HepG2 (cell line): Measurements from ENCODE around the gene PHKG2. TPM values are rescaled to one million over a fixed set of nuclear protein-coding genes. Genes with fewer than 3 reads are reported as not detected.
A peak's percentile ranks its signal among the peaks of the same experiment; 100 is the strongest.

ENCODE experiments used
- AKAP8 ChIP-seq: sonication (generic); formaldehyde crosslinking; IDR thresholded peaks from 2 replicates; pipeline ENCODE4 v1.5.1; 2020; ENCODE audit warnings: mild to moderate bottlenecking, missing genetic modification reagents
- MAF1 ChIP-seq: sonication (generic); formaldehyde crosslinking; IDR thresholded peaks from 2 replicates; pipeline ENCODE4 v1.5.0; 2020; ENCODE audit warnings: missing genetic modification reagents, borderline replicate concordance
- POLR2A ChIP-seq, 2 experiments: IDR thresholded peaks; 2 replicates each; pipeline ENCODE4 v1.6.1; 2011; ENCODE audit warnings: low read depth in 2 of 2, low read length in 2 of 2, mild to moderate bottlenecking in 1 of 2, moderate library complexity in 1 of 2; ENCODE audit not compliant: insufficient read depth in 1 of 2
- SAP130 ChIP-seq: IDR thresholded peaks from 2 replicates; pipeline ENCODE4 v1.6.1; 2016; ENCODE audit warnings: low read depth
- SOX13 ChIP-seq, 3 experiments: fragments of 450-650 bp in 1 of 3; sonication (generic) in 1 of 3; formaldehyde crosslinking in 1 of 3; IDR thresholded peaks in 2 of 3; conservative IDR thresholded peaks in 1 of 3; 2 replicates each; pipeline versions ENCODE4 v1.5.0 to v1.6.1; 2016 to 2020; ENCODE audit warnings: antibody characterized with exemption in 1 of 3, mild to moderate bottlenecking in 1 of 3, missing compliant biosample characterization in 1 of 3, missing genetic modification reagents in 1 of 3, moderate library complexity in 1 of 3
- YEATS4 ChIP-seq: sonication (generic); formaldehyde crosslinking; IDR thresholded peaks from 2 replicates; pipeline ENCODE4 v1.4.0; 2020; ENCODE audit warnings: missing genetic modification reagents, borderline replicate concordance
- ZBTB7B ChIP-seq: sonication (generic); formaldehyde crosslinking; IDR thresholded peaks from 2 replicates; pipeline ENCODE4 v1.4.0; 2020; ENCODE audit warnings: missing genetic modification reagents
- ZNF598 ChIP-seq: sonication (generic); formaldehyde crosslinking; IDR thresholded peaks from 2 replicates; pipeline ENCODE4 v1.5.1; 2020; ENCODE audit warnings: mild to moderate bottlenecking, missing genetic modification reagents, borderline replicate concordance
- ZNF614 ChIP-seq: IDR thresholded peaks from 2 replicates; pipeline ENCODE4 v1.6.1; 2018; ENCODE audit warnings: missing biosample characterization, missing genetic modification reagents, inconsistent platforms, borderline replicate concordance
- ZNF619 ChIP-seq: sonication (generic); formaldehyde crosslinking; IDR thresholded peaks from 2 replicates; pipeline ENCODE4 v1.4.0; 2020; ENCODE audit warnings: mild to moderate bottlenecking, missing genetic modification reagents
- ZNF629 ChIP-seq: sonication (generic); formaldehyde crosslinking; conservative IDR thresholded peaks from 2 replicates; pipeline ENCODE4 v1.5.0; 2020; ENCODE audit warnings: missing genetic modification reagents
- ZNF672 ChIP-seq: sonication (generic); formaldehyde crosslinking; IDR thresholded peaks from 2 replicates; pipeline ENCODE4 v1.8.1; 2022; ENCODE audit warnings: missing genetic modification reagents
- ZNF674 ChIP-seq: sonication (generic); formaldehyde crosslinking; IDR thresholded peaks from 2 replicates; pipeline ENCODE4 v1.5.0; 2020; ENCODE audit warnings: low read depth, mild to moderate bottlenecking, missing genetic modification reagents
- polyA plus RNA-seq, 8 experiments: library from polyadenylated mRNA; depleted of rRNA in 3 of 8; stranded (reverse) in 7 of 8; unstranded in 1 of 8; fragments of >200 nt; fragmentation: Illumina TruSeq in 4 of 8; extraction: Trizol in 4 of 8; gene quantifications; 2 replicates each; pipeline versions ENCODE4 v1.2.1 to v1.2.3, GENCODE V29; 2011 to 2016; ENCODE audit warnings: low read depth in 4 of 8, missing spikeins in 1 of 8, mixed read lengths in 1 of 8; ENCODE audit not compliant: insufficient read depth in 1 of 8
- total RNA-seq, 5 experiments: library from RNA; depleted of rRNA; stranded (reverse); fragments of >200 nt; fragmentation: Illumina TruSeq; extraction: Trizol; gene quantifications; 2 replicates each; pipeline ENCODE4 v1.2.3, GENCODE V29; 2016; ENCODE audit warnings: low read depth in 1 of 5
- TF ChIP-seq, protein P1 (sequence below): sonication (generic); formaldehyde crosslinking; IDR thresholded peaks from 2 replicates; pipeline ENCODE4 v1.5.0; 2020; ENCODE audit warnings: missing genetic modification reagents
- TF ChIP-seq, protein P2 (sequence below): sonication (generic); formaldehyde crosslinking; IDR thresholded peaks from 2 replicates; pipeline ENCODE4 v1.5.0; 2020; ENCODE audit warnings: missing genetic modification reagents
- TF ChIP-seq, protein P3 (sequence below): sonication (generic); formaldehyde crosslinking; IDR thresholded peaks from 2 replicates; pipeline ENCODE4 v1.8.0; 2023; ENCODE audit warnings: mild to moderate bottlenecking, missing genetic modification reagents
- TF ChIP-seq, protein P4 (sequence below): sonication (generic); formaldehyde crosslinking; conservative IDR thresholded peaks from 2 replicates; pipeline ENCODE4 v1.8.1; 2023; ENCODE audit warnings: missing genetic modification reagents
- TF ChIP-seq, protein P5 (sequence below): sonication (generic); formaldehyde crosslinking; IDR thresholded peaks from 2 replicates; pipeline ENCODE4 v1.5.1; 2020; ENCODE audit warnings: missing genetic modification reagents, mild to moderate bottlenecking, borderline replicate concordance

Gene PHKG2
- total and polyA plus RNA-seq, 2 of the 13 experiments (the other 11 are each of a cell fraction or from before 2014, with no cell fraction given): 37.4 to 42.1 TPM

DNA sequence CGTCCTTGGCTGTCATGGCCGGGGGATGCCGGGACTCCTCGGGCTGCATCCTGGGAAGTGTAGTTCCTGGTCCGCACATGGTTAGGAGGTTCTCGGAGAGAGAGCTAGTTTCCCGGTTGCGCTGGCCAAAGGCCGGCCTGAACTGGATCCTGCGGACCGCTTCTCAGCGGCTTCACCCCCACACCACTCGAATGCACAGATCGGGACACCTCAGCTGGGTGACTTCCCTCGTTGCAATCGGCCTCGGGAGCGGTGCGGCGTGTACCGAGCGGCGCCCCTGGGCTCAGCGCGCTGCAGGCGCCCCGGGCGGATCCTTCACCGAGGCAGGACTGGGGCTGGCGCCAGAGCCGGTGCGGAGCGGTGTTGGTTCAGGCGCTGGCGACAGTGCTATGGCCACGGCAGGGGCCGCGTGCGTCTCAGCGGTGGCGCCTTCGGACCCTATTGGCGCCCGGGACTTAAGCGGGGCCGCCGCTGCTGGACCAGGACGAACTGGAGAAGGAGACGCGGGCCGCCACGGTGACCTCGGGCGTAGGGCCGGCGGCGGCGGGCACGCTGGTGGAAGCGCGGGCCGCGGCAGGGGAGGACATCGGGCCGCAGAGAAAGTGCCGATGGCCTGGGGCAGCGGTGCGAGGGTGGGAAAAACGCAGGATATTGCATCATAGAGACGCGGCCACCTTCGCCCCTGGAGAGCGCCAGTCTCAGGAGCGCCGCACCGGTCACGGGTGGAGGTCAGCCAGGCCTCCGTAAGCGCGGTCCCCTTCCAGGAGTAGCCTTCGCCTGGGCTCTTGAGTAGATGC lies 27.4 kb downstream of the PHKG2 start (continued):
- TF ChIP-seq YEATS4 (CRISPR knock-in tag): peak; percentile 98
- TF ChIP-seq, protein P1, sequence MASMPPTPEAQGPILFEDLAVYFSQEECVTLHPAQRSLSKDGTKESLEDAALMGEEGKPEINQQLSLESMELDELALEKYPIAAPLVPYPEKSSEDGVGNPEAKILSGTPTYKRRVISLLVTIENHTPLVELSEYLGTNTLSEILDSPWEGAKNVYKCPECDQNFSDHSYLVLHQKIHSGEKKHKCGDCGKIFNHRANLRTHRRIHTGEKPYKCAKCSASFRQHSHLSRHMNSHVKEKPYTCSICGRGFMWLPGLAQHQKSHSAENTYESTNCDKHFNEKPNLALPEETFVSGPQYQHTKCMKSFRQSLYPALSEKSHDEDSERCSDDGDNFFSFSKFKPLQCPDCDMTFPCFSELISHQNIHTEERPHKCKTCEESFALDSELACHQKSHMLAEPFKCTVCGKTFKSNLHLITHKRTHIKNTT (CRISPR knock-in tag): 0 out of 2 replicates have a peak, but pooled peaks have one; percentile 89
- peak; percentile 83 to 86 for TF ChIP-seq POLR2A (IDR thresholded peaks at IDR 0.05; ENCODE audit: insufficient read depth in 1 of 2, low read depth in 2 of 2, low read length in 2 of 2)
- TF ChIP-seq ZNF629 (CRISPR knock-in tag): no peak
- TF ChIP-seq, protein P2, sequence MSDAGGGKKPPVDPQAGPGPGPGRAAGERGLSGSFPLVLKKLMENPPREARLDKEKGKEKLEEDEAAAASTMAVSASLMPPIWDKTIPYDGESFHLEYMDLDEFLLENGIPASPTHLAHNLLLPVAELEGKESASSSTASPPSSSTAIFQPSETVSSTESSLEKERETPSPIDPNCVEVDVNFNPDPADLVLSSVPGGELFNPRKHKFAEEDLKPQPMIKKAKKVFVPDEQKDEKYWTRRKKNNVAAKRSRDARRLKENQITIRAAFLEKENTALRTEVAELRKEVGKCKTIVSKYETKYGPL (CRISPR knock-in tag): no peak; the same call in 1 of the 2 replicates
- no peak for TF ChIP-seq ZNF672 (CRISPR knock-in tag)
- TF ChIP-seq ZNF674 (CRISPR knock-in tag): peak; percentile 55; the same call in 1 of the 2 replicates
- TF ChIP-seq ZNF614: peak; percentile 82; the same call in 1 of the 2 replicates
- TF ChIP-seq, protein P3, sequence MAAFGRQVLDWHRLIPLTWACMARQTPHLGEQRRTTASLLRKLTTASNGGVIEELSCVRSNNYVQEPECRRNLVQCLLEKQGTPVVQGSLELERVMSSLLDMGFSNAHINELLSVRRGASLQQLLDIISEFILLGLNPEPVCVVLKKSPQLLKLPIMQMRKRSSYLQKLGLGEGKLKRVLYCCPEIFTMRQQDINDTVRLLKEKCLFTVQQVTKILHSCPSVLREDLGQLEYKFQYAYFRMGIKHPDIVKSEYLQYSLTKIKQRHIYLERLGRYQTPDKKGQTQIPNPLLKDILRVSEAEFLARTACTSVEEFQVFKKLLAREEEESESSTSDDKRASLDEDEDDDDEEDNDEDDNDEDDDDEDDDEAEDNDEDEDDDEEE (CRISPR knock-in tag): peak; percentile 95
- TF ChIP-seq ZBTB7B (CRISPR knock-in tag): peak; percentile 15; the same call in 1 of the 2 replicates
- TF ChIP-seq MAF1 (CRISPR knock-in tag): peak; percentile 46; the same call in 1 of the 2 replicates
- TF ChIP-seq ZNF598 (CRISPR knock-in tag): peak; percentile 96
- TF ChIP-seq, protein P4, sequence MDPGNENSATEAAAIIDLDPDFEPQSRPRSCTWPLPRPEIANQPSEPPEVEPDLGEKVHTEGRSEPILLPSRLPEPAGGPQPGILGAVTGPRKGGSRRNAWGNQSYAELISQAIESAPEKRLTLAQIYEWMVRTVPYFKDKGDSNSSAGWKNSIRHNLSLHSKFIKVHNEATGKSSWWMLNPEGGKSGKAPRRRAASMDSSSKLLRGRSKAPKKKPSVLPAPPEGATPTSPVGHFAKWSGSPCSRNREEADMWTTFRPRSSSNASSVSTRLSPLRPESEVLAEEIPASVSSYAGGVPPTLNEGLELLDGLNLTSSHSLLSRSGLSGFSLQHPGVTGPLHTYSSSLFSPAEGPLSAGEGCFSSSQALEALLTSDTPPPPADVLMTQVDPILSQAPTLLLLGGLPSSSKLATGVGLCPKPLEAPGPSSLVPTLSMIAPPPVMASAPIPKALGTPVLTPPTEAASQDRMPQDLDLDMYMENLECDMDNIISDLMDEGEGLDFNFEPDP (CRISPR knock-in tag): peak; percentile 99
- TF ChIP-seq, protein P5, sequence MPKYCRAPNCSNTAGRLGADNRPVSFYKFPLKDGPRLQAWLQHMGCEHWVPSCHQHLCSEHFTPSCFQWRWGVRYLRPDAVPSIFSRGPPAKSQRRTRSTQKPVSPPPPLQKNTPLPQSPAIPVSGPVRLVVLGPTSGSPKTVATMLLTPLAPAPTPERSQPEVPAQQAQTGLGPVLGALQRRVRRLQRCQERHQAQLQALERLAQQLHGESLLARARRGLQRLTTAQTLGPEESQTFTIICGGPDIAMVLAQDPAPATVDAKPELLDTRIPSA (CRISPR knock-in tag): peak; percentile 46
- no peak for TF ChIP-seq SOX13 (IDR thresholded peaks at IDR 0.05)
- peak in 1 of 2 experiments; percentile 27; a peak in 1 of 4 replicates for TF ChIP-seq SOX13 (CRISPR knock-in tag; conservative IDR thresholded peaks at IDR 0.05 in 1 of 2, IDR thresholded peaks at IDR 0.05 in 1 of 2)
- peak; percentile 90 for TF ChIP-seq SAP130 (CRISPR knock-in tag)
- peak; percentile 83; the same call in 1 of the 2 replicates for TF ChIP-seq ZNF619 (CRISPR knock-in tag)
- peak; percentile 100 for TF ChIP-seq AKAP8
